RWPE2 (cell line): ENCODE data around the gene ZDHHC4.

Source experiments
- ATAC-seq: fragments of 200-7000 bp; cut with Tn5 transposase; 3 replicates; pipeline ENCODE4 v1.9.1; 2021; ENCODE audit warnings: low read depth
- DNase-seq: peaks from one replicate; pipeline ENCODE4 v3.0.0-alpha.2; 2020; ENCODE audit warnings: low spot score
- H3K27ac ChIP-seq: fragments of 450-650 bp; 2 replicates; pipeline ENCODE4 v1.5.1; 2017; ENCODE audit warnings: mild to moderate bottlenecking; ENCODE audit not compliant: poor library complexity, severe bottlenecking
- H3K27me3 ChIP-seq: fragments of 250-450 bp; sonication (Bioruptor Pico); 2 replicates; pipeline ENCODE4 v1.5.1; 2021; ENCODE audit warnings: mild to moderate bottlenecking, moderate library complexity; ENCODE audit not compliant: insufficient read depth, poor library complexity, severe bottlenecking
- H3K36me3 ChIP-seq: fragments of 250-450 bp; sonication (Bioruptor Pico); 2 replicates; pipeline ENCODE4 v1.5.1; 2020; ENCODE audit warnings: low read depth, mild to moderate bottlenecking, moderate library complexity
- H3K4me1 ChIP-seq: fragments of 250-450 bp; sonication (Bioruptor Pico); 2 replicates; pipeline ENCODE4 v1.5.1; 2021; ENCODE audit warnings: mild to moderate bottlenecking, moderate library complexity; ENCODE audit not compliant: insufficient read depth, poor library complexity, severe bottlenecking
- H3K4me3 ChIP-seq: fragments of 250-450 bp; sonication (Bioruptor Pico); 2 replicates; pipeline ENCODE4 v1.5.1; 2021; ENCODE audit warnings: mild to moderate bottlenecking, moderate library complexity; ENCODE audit not compliant: severe bottlenecking
- H3K9me3 ChIP-seq: fragments of 250-450 bp; sonication (Bioruptor Pico); 2 replicates; pipeline ENCODE4 v1.5.1; 2021; ENCODE audit warnings: mild to moderate bottlenecking, moderate library complexity; ENCODE audit not compliant: severe bottlenecking
- TF ChIP-seq, protein P1 (sequence below): fragments of 450-650 bp; IDR thresholded peaks from one replicate; pipeline ENCODE4 v1.5.1; 2017; ENCODE audit warnings: mild to moderate bottlenecking, moderate library complexity; ENCODE audit not compliant: poor library complexity, severe bottlenecking

ZDHHC4 gene

DNA sequence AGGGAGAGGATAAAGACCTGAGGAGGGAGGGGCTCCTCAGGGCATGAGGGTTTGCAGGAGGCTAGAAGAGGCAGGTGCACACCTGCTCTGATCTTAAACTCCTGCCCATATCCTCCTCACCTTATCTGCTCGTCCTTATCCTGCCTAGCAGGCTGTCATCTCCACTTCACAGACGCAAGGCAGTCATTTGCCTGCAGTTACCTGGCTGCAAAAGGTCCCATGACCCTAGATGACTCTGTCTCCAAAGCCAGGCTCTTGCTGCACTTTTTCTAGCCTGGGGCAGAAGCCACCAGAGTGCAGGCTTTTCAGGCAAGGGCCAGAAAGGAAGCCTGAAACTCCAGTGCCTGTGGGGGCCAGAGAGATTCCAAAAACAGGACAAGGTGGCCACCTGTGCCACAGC, 36.5 kb downstream of the ZDHHC4 start:
- Histone ChIP-seq H3K27ac (no peak overlapping the region), H3K9me3 (no peaks in the 10 kb centered on the region), H3K4me3 (no peak overlapping the region), H3K4me1 (no peaks in the 10 kb centered on the region), H3K27me3 (peaks cover 6% of the 10 kb centered on the region), H3K36me3 (no peaks in the 10 kb centered on the region)
- no peak; the same call in 2 of the 3 replicates for ATAC-seq
- TF ChIP-seq, protein P1, sequence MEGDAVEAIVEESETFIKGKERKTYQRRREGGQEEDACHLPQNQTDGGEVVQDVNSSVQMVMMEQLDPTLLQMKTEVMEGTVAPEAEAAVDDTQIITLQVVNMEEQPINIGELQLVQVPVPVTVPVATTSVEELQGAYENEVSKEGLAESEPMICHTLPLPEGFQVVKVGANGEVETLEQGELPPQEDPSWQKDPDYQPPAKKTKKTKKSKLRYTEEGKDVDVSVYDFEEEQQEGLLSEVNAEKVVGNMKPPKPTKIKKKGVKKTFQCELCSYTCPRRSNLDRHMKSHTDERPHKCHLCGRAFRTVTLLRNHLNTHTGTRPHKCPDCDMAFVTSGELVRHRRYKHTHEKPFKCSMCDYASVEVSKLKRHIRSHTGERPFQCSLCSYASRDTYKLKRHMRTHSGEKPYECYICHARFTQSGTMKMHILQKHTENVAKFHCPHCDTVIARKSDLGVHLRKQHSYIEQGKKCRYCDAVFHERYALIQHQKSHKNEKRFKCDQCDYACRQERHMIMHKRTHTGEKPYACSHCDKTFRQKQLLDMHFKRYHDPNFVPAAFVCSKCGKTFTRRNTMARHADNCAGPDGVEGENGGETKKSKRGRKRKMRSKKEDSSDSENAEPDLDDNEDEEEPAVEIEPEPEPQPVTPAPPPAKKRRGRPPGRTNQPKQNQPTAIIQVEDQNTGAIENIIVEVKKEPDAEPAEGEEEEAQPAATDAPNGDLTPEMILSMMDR, result no peak
- DNase-seq, result no peak

DNA sequence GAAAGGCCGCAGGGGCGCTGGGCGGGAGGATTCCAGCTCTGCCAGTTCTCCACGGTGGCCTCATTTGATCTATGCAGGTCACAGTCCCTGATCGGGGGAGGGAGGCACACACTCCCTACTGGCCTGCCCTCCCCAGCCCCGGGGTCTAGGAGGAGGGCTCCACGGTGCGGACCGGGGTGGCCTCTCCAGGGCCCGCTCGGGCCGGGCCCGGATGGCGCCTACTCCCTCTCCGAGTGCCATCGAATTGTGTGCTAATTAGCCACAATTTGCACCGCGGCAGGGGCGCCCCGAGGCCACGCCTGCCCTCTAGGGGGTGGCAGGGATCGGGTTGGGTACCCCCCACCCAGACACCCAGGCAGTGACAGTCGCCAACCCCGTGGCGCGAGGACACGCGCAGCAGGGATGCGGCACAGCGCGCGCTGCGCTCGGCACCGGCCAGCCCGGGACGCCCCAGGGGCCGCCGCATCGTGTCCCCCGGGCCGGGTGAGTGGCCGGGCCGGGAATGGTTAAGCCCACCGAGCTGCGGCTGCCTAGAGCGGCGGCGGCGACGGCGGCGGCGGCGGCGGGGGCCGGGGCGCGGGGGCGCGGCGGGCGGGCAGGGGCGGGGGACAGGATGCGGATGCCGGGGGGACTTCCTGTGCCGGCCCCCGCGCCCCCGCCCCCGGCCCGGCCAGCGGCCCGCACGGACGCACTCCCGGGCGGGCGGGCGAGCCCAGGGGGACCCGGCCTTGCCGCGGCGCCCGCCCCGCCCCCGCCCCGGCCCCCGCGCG, 37.9 kb downstream of the ZDHHC4 start, which contains the start of gene ZNF853:
Gene ZNF853 (plus strand): TSS at position 658 of the 770 bp plus-strand sequence. CDS start 565 bp downstream, outside the sequence.
- no peaks in the 10 kb centered on the region for H3K4me1 ChIP-seq
- ATAC-seq (peak; percentile 15; the same call in 2 of the 3 replicates), DNase-seq (no peak)
- TF ChIP-seq, protein P1, result no peak
- H3K27me3 ChIP-seq, result peaks cover 6% of the 10 kb centered on the region
- H3K4me3 ChIP-seq, result peak within 1 kb of the TSS; percentile 46
- no peak within 1 kb of the TSS for H3K27ac ChIP-seq
- no peaks in the 10 kb centered on the region for H3K36me3 ChIP-seq
- no peaks in the 10 kb centered on the region for H3K9me3 ChIP-seq

DNA sequence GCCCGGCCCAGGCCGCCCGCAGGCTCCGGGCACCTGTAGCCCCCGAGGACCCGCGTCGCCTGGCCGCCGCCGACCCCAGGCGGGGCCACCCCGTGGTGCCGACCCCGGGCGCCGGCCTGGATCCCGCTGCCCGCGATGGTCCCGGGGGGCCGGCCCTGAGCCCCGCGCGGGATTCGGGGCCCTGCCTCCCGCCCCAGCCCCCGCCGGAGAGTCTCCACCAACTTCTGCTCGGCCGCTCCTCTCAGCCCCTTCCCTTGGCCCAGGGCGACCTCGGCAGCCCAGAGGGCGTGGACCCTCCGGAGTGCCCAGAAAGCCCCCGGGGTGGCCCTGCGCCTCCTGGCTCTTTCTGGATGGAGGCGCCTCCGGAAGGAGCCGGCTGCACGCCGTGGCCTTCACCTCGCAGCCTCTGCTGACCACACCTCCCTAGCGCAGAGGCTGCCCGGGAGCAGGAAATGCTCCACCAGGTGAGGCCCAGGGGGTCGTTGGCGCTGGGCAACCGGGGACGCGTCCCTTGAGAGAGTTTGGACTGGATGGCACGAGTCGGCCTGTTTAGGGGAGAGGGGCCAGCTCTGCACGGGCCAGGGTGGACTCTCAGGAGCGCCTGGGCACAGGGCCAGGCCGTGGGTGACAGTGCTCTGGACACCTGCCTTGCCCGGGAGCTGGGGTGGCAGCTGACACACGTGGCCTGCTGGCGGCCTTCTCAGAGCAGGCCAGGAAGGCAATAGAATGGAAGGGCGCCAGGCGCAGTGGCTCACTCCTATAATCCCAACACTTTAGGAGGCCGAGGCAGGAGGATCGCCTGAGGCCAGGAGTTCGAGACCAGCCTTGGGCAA, 38.7 kb downstream of the ZDHHC4 start:
- H3K36me3 ChIP-seq, result no peaks in the 10 kb centered on the region
- DNase-seq (no peak), ATAC-seq (peak; percentile 72)
- H3K27ac ChIP-seq, result no peak overlapping the region
- H3K4me3 ChIP-seq, result peak overlapping the region; percentile 46
- H3K27me3 ChIP-seq, result peaks cover 6% of the 10 kb centered on the region
- H3K4me1 ChIP-seq, result no peaks in the 10 kb centered on the region
- H3K9me3 ChIP-seq, result no peaks in the 10 kb centered on the region
- TF ChIP-seq, protein P1, result no peak

DNA sequence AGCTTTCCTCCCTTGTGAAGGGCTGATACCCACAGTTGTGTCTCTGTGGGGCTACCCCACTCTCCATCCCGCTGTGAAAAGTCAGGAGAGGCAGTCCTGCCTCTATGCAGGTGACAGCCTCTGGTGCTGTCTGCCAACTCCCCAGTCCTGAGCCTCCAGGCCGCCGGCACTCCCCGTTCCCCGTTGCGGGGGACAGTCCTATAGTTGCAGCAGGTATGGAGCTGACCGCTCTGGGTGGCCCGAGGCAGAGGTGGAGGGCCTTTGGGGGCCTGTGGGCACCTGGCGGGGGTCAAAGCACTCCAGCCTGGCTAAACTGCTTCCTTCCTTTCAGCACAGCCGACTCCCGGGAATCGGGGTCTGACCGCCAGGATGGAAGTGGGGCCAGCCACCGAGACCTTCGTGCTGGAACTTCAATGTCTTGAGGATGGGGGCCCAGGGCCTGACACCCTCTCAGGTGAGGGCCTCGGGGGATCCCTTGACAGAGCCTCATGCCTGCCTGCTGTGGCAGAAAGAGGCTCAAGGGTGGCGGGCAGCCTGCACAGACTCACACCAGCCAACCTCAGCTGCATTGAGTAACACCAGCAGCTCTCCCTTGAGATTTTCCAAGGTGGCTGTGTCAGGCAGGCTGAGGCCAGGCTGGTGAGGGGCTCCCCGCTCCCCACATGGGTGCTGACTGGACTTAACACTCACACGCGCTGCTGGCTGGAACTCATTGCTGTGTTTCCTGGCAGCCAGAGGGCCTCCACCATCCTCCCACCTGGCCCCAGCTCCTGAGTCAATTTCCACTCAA, 39.8 kb downstream of the ZDHHC4 start:
- TF ChIP-seq, protein P1, result no peak
- H3K4me1 ChIP-seq, result no peaks in the 10 kb centered on the region
- ATAC-seq, result no peak

More for the DNA sequence above, 39.8 kb downstream of the ZDHHC4 start:
- H3K27ac ChIP-seq, result no peak overlapping the region
- H3K36me3 ChIP-seq, result no peaks in the 10 kb centered on the region
- no peak for DNase-seq
- no peaks in the 10 kb centered on the region for H3K9me3 ChIP-seq
- peaks cover 6% of the 10 kb centered on the region for H3K27me3 ChIP-seq
- no peak overlapping the region for H3K4me3 ChIP-seq
